HepG2 (cell line): ENCODE data around the gene KATNB1. TPM values are rescaled to one million over a fixed set of nuclear protein-coding genes. Genes with fewer than 3 reads are reported as not detected.

Experiments
- BCL3 ChIP-seq: sonication (generic); formaldehyde crosslinking; IDR thresholded peaks from 2 replicates; pipeline ENCODE4 v1.5.1; 2020; ENCODE audit warnings: mild to moderate bottlenecking, missing genetic modification reagents, moderate library complexity
- CC2D1A ChIP-seq: sonication (generic); formaldehyde crosslinking; IDR thresholded peaks from 2 replicates; pipeline ENCODE4 v1.8.1; 2023; ENCODE audit warnings: mild to moderate bottlenecking, missing genetic modification reagents
- CEBPG ChIP-seq: IDR thresholded peaks from 2 replicates; pipeline ENCODE4 v1.6.1; 2016
- CHCHD3 ChIP-seq: sonication (generic); formaldehyde crosslinking; IDR thresholded peaks from 2 replicates; pipeline ENCODE4 v1.8.0; 2022; ENCODE audit warnings: mild to moderate bottlenecking, missing genetic modification reagents, moderate library complexity
- CREB1 ChIP-seq, 2 experiments: fragments of 450-650 bp in 1 of 2; IDR thresholded peaks; 2 replicates each; pipeline ENCODE4 v1.6.1; 2016 to 2017; ENCODE audit warnings: control low read depth in 1 of 2, mild to moderate bottlenecking in 1 of 2, missing compliant biosample characterization in 1 of 2, missing genetic modification characterization in 1 of 2
- DR1 ChIP-seq: sonication (generic); formaldehyde crosslinking; IDR thresholded peaks from 2 replicates; pipeline ENCODE4 v1.8.0; 2021; ENCODE audit warnings: mild to moderate bottlenecking, missing genetic modification reagents, inconsistent platforms
- ESRRA ChIP-seq: sonication (generic); formaldehyde crosslinking; IDR thresholded peaks from 2 replicates; pipeline ENCODE4 v1.5.1; 2020; ENCODE audit warnings: mild to moderate bottlenecking, low read depth, missing genetic modification reagents
- GATAD2A ChIP-seq: IDR thresholded peaks from 2 replicates; pipeline ENCODE4 v1.6.1; 2016
- HBP1 ChIP-seq: IDR thresholded peaks from 2 replicates; pipeline ENCODE4 v1.6.1; 2016; ENCODE audit warnings: low read depth, control low read depth
- HOXA9 ChIP-seq: sonication (generic); formaldehyde crosslinking; IDR thresholded peaks from 2 replicates; pipeline ENCODE4 v1.8.1; 2022; ENCODE audit warnings: missing genetic modification reagents, mild to moderate bottlenecking, moderate library complexity, borderline replicate concordance
- ISX ChIP-seq: sonication (generic); formaldehyde crosslinking; conservative IDR thresholded peaks from 2 replicates; pipeline ENCODE4 v1.5.0; 2020; ENCODE audit warnings: missing genetic modification reagents
- KLF13 ChIP-seq: sonication (generic); formaldehyde crosslinking; IDR thresholded peaks from 2 replicates; pipeline ENCODE4 v1.4.0; 2020; ENCODE audit warnings: mild to moderate bottlenecking, missing genetic modification reagents
- MAX ChIP-seq: IDR thresholded peaks from 2 replicates; pipeline ENCODE4 v1.6.1; 2012; ENCODE audit warnings: inconsistent platforms
- NCOA2 ChIP-seq: sonication (generic); formaldehyde crosslinking; IDR thresholded peaks from 2 replicates; pipeline ENCODE4 v1.8.0; 2022; ENCODE audit warnings: inconsistent platforms
- PRMT3 ChIP-seq: sonication (generic); formaldehyde crosslinking; IDR thresholded peaks from 2 replicates; pipeline ENCODE4 v1.8.1; 2022; ENCODE audit warnings: low read depth, mild to moderate bottlenecking, moderate library complexity, missing genetic modification reagents, borderline replicate concordance
- RARG ChIP-seq: sonication (generic); formaldehyde crosslinking; IDR thresholded peaks from 2 replicates; pipeline ENCODE4 v1.4.0; 2020; ENCODE audit warnings: low read depth, mild to moderate bottlenecking, missing genetic modification reagents
- TBX3 ChIP-seq: fragments of 450-650 bp; IDR thresholded peaks from 2 replicates; pipeline ENCODE4 v1.6.1; 2017; ENCODE audit warnings: antibody characterized with exemption, mild to moderate bottlenecking, inconsistent platforms, borderline replicate concordance
- U2AF2 ChIP-seq: fragments of 200-400 bp; formaldehyde crosslinking; IDR thresholded peaks from 2 replicates; pipeline ENCODE4 v1.6.1; 2017; ENCODE audit warnings: low read depth, mild to moderate bottlenecking, low read length
- ZNF124 ChIP-seq: sonication (generic); formaldehyde crosslinking; IDR thresholded peaks from 2 replicates; pipeline ENCODE4 v1.4.0; 2020; ENCODE audit warnings: missing genetic modification reagents
- ZNF20 ChIP-seq: sonication (generic); formaldehyde crosslinking; IDR thresholded peaks from 2 replicates; pipeline ENCODE4 v1.4.0; 2020; ENCODE audit warnings: mild to moderate bottlenecking, moderate library complexity, missing genetic modification reagents
- ZNF44 ChIP-seq: sonication (generic); formaldehyde crosslinking; IDR thresholded peaks from 2 replicates; pipeline ENCODE4 v1.5.1; 2020; ENCODE audit warnings: mild to moderate bottlenecking, missing genetic modification reagents
- ZNF607 ChIP-seq: sonication (generic); formaldehyde crosslinking; IDR thresholded peaks from 2 replicates; pipeline ENCODE4 v1.5.1; 2020; ENCODE audit warnings: missing genetic modification reagents, mild to moderate bottlenecking, borderline replicate concordance
- ZNF746 ChIP-seq: sonication (generic); formaldehyde crosslinking; IDR thresholded peaks from 2 replicates; pipeline ENCODE4 v1.8.0; 2022; ENCODE audit warnings: mild to moderate bottlenecking, missing genetic modification reagents
- ZNF747 ChIP-seq: sonication (generic); formaldehyde crosslinking; IDR thresholded peaks from 2 replicates; pipeline ENCODE4 v1.8.1; 2023; ENCODE audit warnings: missing genetic modification reagents, mild to moderate bottlenecking, borderline replicate concordance
- polyA plus RNA-seq, 8 experiments: library from polyadenylated mRNA; depleted of rRNA in 3 of 8; stranded (reverse) in 7 of 8; unstranded in 1 of 8; fragments of >200 nt; fragmentation: Illumina TruSeq in 4 of 8; extraction: Trizol in 4 of 8; gene quantifications; 2 replicates each; pipeline versions ENCODE4 v1.2.1 to v1.2.3, GENCODE V29; 2011 to 2016; ENCODE audit warnings: low read depth in 4 of 8, missing spikeins in 1 of 8, mixed read lengths in 1 of 8; ENCODE audit not compliant: insufficient read depth in 1 of 8
- total RNA-seq, 5 experiments: library from RNA; depleted of rRNA; stranded (reverse); fragments of >200 nt; fragmentation: Illumina TruSeq; extraction: Trizol; gene quantifications; 2 replicates each; pipeline ENCODE4 v1.2.3, GENCODE V29; 2016; ENCODE audit warnings: low read depth in 1 of 5
- TF ChIP-seq, protein P1 (sequence below): fragments of 450-650 bp; IDR thresholded peaks from 2 replicates; pipeline ENCODE4 v1.6.1; 2017; ENCODE audit warnings: mild to moderate bottlenecking

The KATNB1 gene
- total and polyA plus RNA-seq, 2 of the 13 experiments (the other 11 are each of a cell fraction or from before 2014, with no cell fraction given): 31.5 to 43.5 TPM

DNA sequence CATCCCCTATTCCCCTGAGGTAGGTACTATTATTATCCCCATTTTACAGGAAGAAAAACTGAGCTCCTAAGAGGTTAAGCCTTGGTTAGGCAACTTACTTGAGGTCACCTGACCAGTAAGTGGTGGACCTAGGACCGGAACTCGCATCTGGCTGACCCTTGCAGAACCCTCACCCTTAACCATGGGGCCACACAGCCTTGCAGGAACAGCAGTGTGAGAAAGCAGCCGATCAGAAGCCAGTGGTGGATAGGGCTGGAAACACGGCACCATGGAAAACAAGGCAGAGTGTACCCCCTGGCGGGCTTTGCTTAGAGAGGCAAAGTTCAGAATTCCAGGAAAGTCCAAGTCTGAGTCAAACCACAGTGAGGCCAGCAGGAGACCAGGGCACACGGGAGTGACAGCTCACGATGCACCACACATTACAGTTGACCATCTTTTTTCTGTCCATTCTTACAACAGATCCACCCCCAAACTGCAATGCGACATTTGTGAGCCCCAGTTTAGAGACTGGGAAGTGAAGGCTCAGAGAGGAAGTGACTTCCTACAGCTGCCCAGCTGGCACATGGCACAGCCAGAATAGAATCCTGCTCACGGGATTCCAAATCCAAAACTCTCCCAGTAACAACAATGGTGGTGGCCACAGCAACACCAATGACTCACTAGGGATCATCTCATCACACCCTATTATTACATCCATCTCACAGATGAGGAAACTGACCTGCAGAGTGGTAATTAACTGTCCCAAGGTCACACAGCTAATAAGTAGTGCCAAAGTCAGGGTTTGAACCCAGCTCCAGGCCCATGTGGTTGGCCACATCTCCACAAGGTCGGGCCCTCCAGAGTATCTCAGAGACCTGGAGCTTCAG, 46.4 kb downstream of the KATNB1 start (continued):
- no peak for TF ChIP-seq HOXA9 (CRISPR knock-in tag)
- TF ChIP-seq BCL3: no peak
- TF ChIP-seq TBX3: no peak; the same call in 1 of the 2 replicates
- TF ChIP-seq KLF13 (CRISPR knock-in tag): no peak
- TF ChIP-seq ZNF746 (CRISPR knock-in tag): peak; percentile 57; the same call in 1 of the 2 replicates
- TF ChIP-seq, protein P1, sequence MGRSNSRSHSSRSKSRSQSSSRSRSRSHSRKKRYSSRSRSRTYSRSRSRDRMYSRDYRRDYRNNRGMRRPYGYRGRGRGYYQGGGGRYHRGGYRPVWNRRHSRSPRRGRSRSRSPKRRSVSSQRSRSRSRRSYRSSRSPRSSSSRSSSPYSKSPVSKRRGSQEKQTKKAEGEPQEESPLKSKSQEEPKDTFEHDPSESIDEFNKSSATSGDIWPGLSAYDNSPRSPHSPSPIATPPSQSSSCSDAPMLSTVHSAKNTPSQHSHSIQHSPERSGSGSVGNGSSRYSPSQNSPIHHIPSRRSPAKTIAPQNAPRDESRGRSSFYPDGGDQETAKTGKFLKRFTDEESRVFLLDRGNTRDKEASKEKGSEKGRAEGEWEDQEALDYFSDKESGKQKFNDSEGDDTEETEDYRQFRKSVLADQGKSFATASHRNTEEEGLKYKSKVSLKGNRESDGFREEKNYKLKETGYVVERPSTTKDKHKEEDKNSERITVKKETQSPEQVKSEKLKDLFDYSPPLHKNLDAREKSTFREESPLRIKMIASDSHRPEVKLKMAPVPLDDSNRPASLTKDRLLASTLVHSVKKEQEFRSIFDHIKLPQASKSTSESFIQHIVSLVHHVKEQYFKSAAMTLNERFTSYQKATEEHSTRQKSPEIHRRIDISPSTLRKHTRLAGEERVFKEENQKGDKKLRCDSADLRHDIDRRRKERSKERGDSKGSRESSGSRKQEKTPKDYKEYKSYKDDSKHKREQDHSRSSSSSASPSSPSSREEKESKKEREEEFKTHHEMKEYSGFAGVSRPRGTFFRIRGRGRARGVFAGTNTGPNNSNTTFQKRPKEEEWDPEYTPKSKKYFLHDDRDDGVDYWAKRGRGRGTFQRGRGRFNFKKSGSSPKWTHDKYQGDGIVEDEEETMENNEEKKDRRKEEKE: no peak
- TF ChIP-seq DR1 (CRISPR knock-in tag): no peak
- TF ChIP-seq CREB1 (IDR thresholded peaks at IDR 0.05): no peak
- TF ChIP-seq CREB1 (CRISPR knock-in tag; IDR thresholded peaks at IDR 0.05): no peak; the same call in 1 of the 2 replicates
- peak; percentile 88 for TF ChIP-seq ESRRA (CRISPR knock-in tag)
- TF ChIP-seq ZNF124 (CRISPR knock-in tag): peak; percentile 75
- no peak for TF ChIP-seq HBP1 (CRISPR knock-in tag)
- no peak for TF ChIP-seq ISX (CRISPR knock-in tag)
- TF ChIP-seq NCOA2 (CRISPR knock-in tag): peak; percentile 77
- TF ChIP-seq U2AF2: no peak
- peak; percentile 71 for TF ChIP-seq CEBPG (CRISPR knock-in tag)
- 0 out of 2 replicates have a peak, but pooled peaks have one; percentile 30 for TF ChIP-seq ZNF747
- no peak for TF ChIP-seq CC2D1A (CRISPR knock-in tag)
- TF ChIP-seq PRMT3 (CRISPR knock-in tag): 0 out of 2 replicates have a peak, but pooled peaks have one; percentile 10
- TF ChIP-seq CHCHD3 (CRISPR knock-in tag): no peak
- TF ChIP-seq ZNF607 (CRISPR knock-in tag): peak; percentile 75; the same call in 1 of the 2 replicates
- no peak for TF ChIP-seq ZNF20 (CRISPR knock-in tag)
- TF ChIP-seq RARG (CRISPR knock-in tag): no peak
- TF ChIP-seq GATAD2A (CRISPR knock-in tag): peak; percentile 93
- TF ChIP-seq ZNF44 (CRISPR knock-in tag): no peak
- TF ChIP-seq MAX: no peak; the same call in 1 of the 2 replicates
